GM10248 (cell line): Measurements from ENCODE around the gene GRB7.
A peak's percentile ranks its signal among the peaks of the same experiment; 100 is the strongest.
"Not testable (repeated sequence)": the region's sequence is repeated elsewhere in the genome, so short reads cannot be mapped to it uniquely, and the experiment has no call there.

Experiments used
- CTCF ChIA-PET: fragments of 300-600 bp; sonication (Branson Sonifier 250); formaldehyde crosslinking; extraction: SDS; loops from one replicate; lab custom pipeline; 2021; ENCODE audit warnings: antibody characterized with exemption; lab: Yijun Ruan, JAX
- POLR2A ChIA-PET: fragments of 350-650 bp; sonication (Branson Sonifier 250); formaldehyde crosslinking; extraction: SDS; loops from one replicate; lab custom pipeline; 2020; ENCODE audit warnings: antibody characterized with exemption; lab: Yijun Ruan, JAX
- DNase-seq: peaks from one replicate; pipeline ENCODE4 v3.0.0; 2012; ENCODE audit errors: extremely low spot score
- TF ChIP-seq, protein P1 (sequence below): IDR thresholded peaks from 2 replicates; pipeline ENCODE4 v1.5.1; 2012; ENCODE audit warnings: mild to moderate bottlenecking, low read depth; ENCODE audit errors: extremely low read depth, missing control alignments, control extremely low read depth

The GRB7 gene

DNA sequence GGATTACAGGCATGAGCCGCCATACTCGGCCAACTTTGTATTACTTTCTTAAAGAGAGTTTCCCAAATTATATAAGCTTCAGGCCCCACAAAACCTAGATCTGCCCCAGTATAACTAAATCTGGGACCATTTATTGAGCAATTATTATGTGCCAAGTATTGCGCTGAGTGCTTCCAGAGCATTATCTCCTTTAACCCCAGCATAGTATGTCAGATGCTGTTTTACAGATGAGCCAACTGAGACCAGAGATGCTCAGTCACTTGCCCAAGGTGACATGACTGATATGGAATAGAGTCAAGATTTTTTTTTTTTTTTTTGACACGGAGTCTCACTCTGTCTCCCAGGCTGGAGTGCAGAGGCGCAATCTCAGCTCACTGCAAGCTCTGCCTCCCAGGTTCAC lies 39.8 kb upstream of the GRB7 start:
- POLR2A ChIA-PET, result no interaction called here
- CTCF ChIA-PET, result interaction anchor here (0.7 to 2.2 kb wide), 6 partner anchors 10 to 401 kb away, joined by 3 to 6 read pairs (median 4); partner anchors contain the start of gene PGAP3
- TF ChIP-seq, protein P1, sequence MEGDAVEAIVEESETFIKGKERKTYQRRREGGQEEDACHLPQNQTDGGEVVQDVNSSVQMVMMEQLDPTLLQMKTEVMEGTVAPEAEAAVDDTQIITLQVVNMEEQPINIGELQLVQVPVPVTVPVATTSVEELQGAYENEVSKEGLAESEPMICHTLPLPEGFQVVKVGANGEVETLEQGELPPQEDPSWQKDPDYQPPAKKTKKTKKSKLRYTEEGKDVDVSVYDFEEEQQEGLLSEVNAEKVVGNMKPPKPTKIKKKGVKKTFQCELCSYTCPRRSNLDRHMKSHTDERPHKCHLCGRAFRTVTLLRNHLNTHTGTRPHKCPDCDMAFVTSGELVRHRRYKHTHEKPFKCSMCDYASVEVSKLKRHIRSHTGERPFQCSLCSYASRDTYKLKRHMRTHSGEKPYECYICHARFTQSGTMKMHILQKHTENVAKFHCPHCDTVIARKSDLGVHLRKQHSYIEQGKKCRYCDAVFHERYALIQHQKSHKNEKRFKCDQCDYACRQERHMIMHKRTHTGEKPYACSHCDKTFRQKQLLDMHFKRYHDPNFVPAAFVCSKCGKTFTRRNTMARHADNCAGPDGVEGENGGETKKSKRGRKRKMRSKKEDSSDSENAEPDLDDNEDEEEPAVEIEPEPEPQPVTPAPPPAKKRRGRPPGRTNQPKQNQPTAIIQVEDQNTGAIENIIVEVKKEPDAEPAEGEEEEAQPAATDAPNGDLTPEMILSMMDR, result no peak
- DNase-seq, result no peak

DNA sequence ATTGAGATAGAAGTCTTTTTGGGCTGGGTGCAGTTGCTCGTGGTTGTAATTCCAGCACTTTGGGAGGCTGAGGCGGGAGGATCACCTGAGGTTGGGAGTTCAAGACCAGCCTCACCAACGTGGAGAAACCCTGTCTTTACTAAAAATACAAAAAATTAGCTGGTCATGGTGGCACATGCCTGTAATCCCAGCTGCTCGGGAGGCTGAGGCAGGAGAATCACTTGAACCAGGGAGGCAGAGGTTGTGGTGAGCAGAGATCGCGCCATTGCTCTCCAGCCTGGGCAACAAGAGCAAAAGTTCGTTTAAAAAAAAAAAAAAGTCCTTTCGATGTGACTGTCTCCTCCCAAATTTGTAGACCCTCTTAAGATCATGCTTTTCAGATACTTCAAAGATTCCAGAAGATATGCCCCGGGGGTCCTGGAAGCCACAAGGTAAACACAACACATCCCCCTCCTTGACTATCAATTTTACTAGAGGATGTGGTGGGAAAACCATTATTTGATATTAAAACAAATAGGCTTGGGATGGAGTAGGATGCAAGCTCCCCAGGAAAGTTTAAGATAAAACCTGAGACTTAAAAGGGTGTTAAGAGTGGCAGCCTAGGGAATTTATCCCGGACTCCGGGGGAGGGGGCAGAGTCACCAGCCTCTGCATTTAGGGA lies 38.5 kb upstream of the GRB7 start:
- POLR2A ChIA-PET, DNase-seq: not testable (repeated sequence)
- CTCF ChIA-PET, result interaction anchor here (1.7 kb wide), 1 partner anchor 31 kb away, joined by 5 read pairs; the partner anchor contains the start of gene MIEN1

DNA sequence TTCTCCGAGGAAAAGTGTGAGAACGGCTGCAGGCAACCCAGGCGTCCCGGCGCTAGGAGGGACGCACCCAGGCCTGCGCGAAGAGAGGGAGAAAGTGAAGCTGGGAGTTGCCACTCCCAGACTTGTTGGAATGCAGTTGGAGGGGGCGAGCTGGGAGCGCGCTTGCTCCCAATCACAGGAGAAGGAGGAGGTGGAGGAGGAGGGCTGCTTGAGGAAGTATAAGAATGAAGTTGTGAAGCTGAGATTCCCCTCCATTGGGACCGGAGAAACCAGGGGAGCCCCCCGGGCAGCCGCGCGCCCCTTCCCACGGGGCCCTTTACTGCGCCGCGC lies 38.0 kb upstream of the GRB7 start, which contains the start of gene ERBB2:
Gene ERBB2 (plus strand): TSS at position 247 of the 330 bp plus-strand sequence. CDS start 175 bp downstream, outside the sequence.
- no peak for DNase-seq
- ChIA-PET CTCF (interaction anchor here (1.7 kb wide), 1 partner anchor 30 kb away, joined by 5 read pairs; the partner anchor contains the start of gene MIEN1), POLR2A (no interaction called here)
- TF ChIP-seq, protein P1, result no peak

DNA sequence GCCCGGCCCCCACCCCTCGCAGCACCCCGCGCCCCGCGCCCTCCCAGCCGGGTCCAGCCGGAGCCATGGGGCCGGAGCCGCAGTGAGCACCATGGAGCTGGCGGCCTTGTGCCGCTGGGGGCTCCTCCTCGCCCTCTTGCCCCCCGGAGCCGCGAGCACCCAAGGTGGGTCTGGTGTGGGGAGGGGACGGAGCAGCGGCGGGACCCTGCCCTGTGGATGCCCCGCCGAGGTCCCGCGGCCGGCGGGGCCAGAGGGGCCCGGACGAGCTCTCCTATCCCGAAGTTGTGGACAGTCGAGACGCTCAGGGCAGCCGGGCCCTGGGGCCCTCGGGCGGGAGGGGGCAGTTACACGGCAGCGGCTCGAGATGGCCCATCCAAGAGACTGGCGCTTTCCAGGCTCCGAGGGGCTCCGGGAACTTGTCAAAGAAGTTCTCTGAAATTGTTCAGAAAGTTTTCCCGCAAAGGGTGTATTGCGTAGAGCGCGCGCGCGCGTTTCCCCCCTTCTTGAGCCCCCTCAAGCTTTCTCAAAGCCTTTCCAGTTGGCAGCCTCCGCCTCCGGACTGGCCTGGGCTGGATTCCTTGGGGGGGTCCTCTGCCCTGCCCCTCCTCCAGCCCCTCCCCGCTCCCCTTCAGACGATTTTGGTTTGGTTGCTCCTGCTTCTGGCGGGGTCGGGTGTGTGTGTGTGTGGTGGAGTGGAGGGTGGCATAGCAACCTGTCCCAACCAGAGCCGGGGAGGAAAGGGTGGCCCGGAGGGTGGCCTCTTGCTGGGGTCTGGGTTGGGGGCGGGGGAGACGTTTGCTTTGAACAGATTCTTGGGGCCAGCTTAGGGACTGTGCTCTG lies 37.4 kb upstream of the GRB7 start:
- CTCF ChIA-PET, result interaction anchor here (1.7 kb wide), 1 partner anchor 30 kb away, joined by 5 read pairs; the partner anchor contains the start of gene MIEN1
- peak; percentile 29 for DNase-seq
- POLR2A ChIA-PET, result interaction anchor here (0.5 to 1.3 kb wide), 2 partner anchors 13 to 16 kb away, joined by 3 read pairs; partner anchors contain the start of gene PGAP3
- TF ChIP-seq, protein P1, result no peak

DNA sequence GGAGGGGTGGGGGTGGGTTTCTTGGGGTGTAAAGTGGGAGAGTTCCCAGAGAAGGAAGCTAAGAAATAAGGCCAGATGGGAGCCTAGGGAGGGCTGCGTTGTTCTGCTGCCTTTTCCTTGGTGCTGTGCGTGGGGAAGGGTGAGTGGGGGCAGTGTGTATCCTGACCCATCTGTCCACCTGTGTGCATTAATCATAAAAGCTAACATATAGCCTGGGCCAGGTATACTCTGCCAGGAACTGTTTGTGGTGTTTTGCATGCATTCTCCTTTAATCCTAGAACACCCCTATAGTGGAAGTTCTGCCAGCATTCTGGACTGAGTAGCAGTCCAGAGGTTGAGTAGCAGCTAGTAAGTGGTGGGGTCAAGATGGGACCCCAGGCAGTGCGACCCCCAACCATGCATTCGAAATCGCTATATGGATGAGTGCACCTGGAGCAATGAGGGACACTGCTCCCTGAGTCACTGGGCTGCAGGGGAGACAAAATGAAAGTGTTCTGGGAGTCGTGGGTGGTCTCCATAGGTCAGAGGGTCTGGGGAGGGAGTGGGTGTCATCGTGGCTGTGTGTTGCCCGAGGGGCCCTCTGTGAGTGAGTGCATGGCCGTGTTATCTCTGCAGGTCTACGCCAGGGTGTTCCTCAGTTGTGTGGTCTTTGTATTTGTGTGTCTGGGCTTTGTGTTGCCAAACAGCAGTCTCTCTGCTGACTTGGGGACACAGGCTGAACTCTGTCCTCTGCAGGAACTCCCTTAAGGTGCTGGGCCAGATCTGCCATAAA lies 36.5 kb upstream of the GRB7 start:
- DNase-seq, result no peak
- CTCF ChIA-PET, result interaction anchor here (1.3 to 3.4 kb wide), 3 partner anchors 13 to 80 kb away, joined by 3 to 13 read pairs (median 3); partner anchors contain the start of gene PGAP3
- POLR2A ChIA-PET, result interaction anchor here (1.3 kb wide), 1 partner anchor 13 kb away, joined by 3 read pairs; the partner anchor contains the start of gene PGAP3
- TF ChIP-seq, protein P1, result no peak

DNA sequence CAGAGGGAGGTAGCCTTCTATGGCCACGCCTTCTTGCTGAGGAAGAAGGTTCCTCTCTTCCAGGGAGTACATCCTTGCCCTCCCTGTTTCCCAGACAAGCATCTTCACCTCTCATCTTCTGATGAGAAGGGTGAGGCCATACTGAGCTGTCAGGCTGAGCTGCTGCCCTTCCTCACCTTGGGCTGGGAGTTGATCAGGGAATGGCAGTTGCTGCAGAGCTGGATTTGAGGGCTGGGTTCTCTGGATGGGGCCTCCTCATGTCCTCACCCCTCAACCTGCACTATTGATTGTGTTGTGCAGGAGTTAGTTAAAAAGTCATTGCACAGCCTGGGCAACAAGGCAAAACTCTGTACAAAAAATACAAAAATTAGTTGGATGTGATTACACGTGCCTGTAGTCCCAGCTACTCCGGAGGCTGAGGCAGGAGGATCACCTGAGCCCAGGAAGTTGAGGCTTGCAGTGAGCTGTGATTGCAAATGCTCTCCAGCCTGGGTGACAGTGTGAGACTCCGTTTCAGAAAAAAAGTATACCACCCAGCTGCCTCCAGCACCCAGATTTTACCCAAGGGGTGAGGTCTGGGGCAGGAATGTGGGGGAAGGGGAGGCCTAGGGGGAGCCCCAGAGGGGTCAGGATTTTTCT lies 35.8 kb upstream of the GRB7 start:
- ChIA-PET CTCF (interaction anchor here (1.3 to 3.4 kb wide), 3 partner anchors 14 to 81 kb away, joined by 3 to 13 read pairs (median 3); partner anchors contain the start of gene PGAP3), POLR2A (no interaction called here)
- TF ChIP-seq, protein P1, result no peak
- DNase-seq, result no peak
